Sigmoid colon (tissue), 7 donors: ENCODE measurements around the gene RBM15. TPM values are rescaled to one million over a fixed set of nuclear protein-coding genes. Genes with fewer than 3 reads are reported as not detected.
A peak's percentile ranks its signal among the peaks of the same experiment; 100 is the strongest.

Experiments
- DNase-seq: peaks from one replicate; pipeline ENCODE4 v3.0.0-alpha.2; 2019
- H3K27ac ChIP-seq, 4 donors: fragments of 200-600 bp; sonication (generic); one replicate each; pipeline ENCODE4 v1.5.1; 2016 to 2019; ENCODE audit warnings: mild to moderate bottlenecking in 1 of 4
- H3K27me3 ChIP-seq, 3 donors: fragments of 200-600 bp; sonication (generic); one replicate each; pipeline ENCODE4 v1.5.1; 2019; ENCODE audit warnings: mild to moderate bottlenecking in 1 of 3
- H3K36me3 ChIP-seq, 4 donors: fragments of 200-600 bp; sonication (generic); one replicate each; pipeline ENCODE4 v1.5.1; 2016 to 2019
- H3K4me1 ChIP-seq, 4 donors: fragments of 200-600 bp; sonication (generic); one replicate each; pipeline ENCODE4 v1.5.1; 2017 to 2019
- H3K4me3 ChIP-seq, 4 donors: fragments of 200-600 bp; sonication (generic); one replicate each; pipeline ENCODE4 v1.5.1; 2017 to 2019; ENCODE audit warnings: mild to moderate bottlenecking in 2 of 4, moderate library complexity in 1 of 4
- H3K9me3 ChIP-seq, 4 donors: fragments of 200-600 bp in 3 of 4; sonication (generic) in 3 of 4; one replicate each; pipeline versions ENCODE4 v1.5.1 to v1.6.1; 2013 to 2019
- CTCF ChIP-seq, 4 experiments: fragments of 450-650 bp in 3 of 4; fragments of 200-600 bp in 1 of 4; IDR thresholded peaks; one replicate each; pipeline ENCODE4 v1.5.1; 2016 to 2019; ENCODE audit warnings: antibody characterized with exemption in 4 of 4, mild to moderate bottlenecking in 3 of 4, moderate library complexity in 2 of 4
- EP300 ChIP-seq, 4 donors: sonication (generic); formaldehyde crosslinking; IDR thresholded peaks; one replicate each; pipeline ENCODE4 v1.6.1; 2017; ENCODE audit warnings: antibody characterized with exemption in 4 of 4
- POLR2A ChIP-seq, 2 donors: fragments of 450-650 bp; IDR thresholded peaks; one replicate each; pipeline ENCODE4 v1.6.1; 2016; ENCODE audit warnings: antibody characterized with exemption in 2 of 2, mild to moderate bottlenecking in 2 of 2, moderate library complexity in 2 of 2
- POLR2AphosphoS5 ChIP-seq, 4 donors: sonication (generic); formaldehyde crosslinking; IDR thresholded peaks; one replicate each; pipeline ENCODE4 v1.6.1; 2017; ENCODE audit warnings: antibody characterized with exemption in 4 of 4
- WGBS, 2 donors: extraction: QIAGEN DNeasy Blood & Tissue Kit; methylation state at CpG; one replicate each; pipeline ENCODE4 v1.1.7; 2013; 5-methylcytosine and 5-hydroxymethylcytosine counted together
- intact Hi-C: fragments of 100-400 bp; cut with DNase I; formaldehyde crosslinking; loops from one replicate; pipeline ENCODE4 v1.15.1; 2023
- polyA plus RNA-seq, 3 donors: library from polyadenylated mRNA; stranded (reverse); fragments of 200-250 nt; gene quantifications; one replicate each; pipeline ENCODE4 v1.2.3, GENCODE V29; 2013
- total RNA-seq, 4 donors: library from RNA; depleted of rRNA; stranded (reverse); fragments of >200 nt; gene quantifications; one replicate each; pipeline ENCODE4 v1.1.0, GENCODE V29; 2016
- donor health status: healthy with polysubstance abuse.
- donor health status: Bipolar disorder and iron deficiency.
- donor health status: healthy.

The RBM15 gene
- total and polyA plus RNA-seq, 7 donors: 1.8 to 32.1 (median 23.2) TPM

- 89 to 96% methylated on average over 1 of the region's 1 CpG for WGBS, 2 donors
- intact Hi-C loops: loop anchor here (5.0 kb wide), 1 partner anchor 43 kb away; no protein-coding TSS in a partner anchor
- Histone ChIP-seq H3K4me3 (no peak overlapping the region), H3K36me3 (peaks cover 0 to 18% (median 1%) of the 10 kb centered on the region in 4 donors), H3K27me3 (no peaks in the 10 kb centered on the region), H3K9me3 (no peaks in the 10 kb centered on the region), H3K4me1 (peaks cover 0 to 4% (median 0%) of the 10 kb centered on the region in 4 donors), H3K27ac (no peak overlapping the region)
- no peak for DNase-seq
- TF ChIP-seq CTCF (IDR thresholded peaks at IDR 0.05) (no peak), EP300 (IDR thresholded peaks at IDR 0.05) (no peak), POLR2AphosphoS5 (IDR thresholded peaks at IDR 0.05) (no peak), POLR2A (IDR thresholded peaks at IDR 0.05) (no peak)
Measured at GRCh38 chr1:110385369-110385768, 46.2 kb downstream of the RBM15 start.

- intact Hi-C loops: loop anchor here (5.0 kb wide), 1 partner anchor 45 kb away; no protein-coding TSS in a partner anchor
- Histone ChIP-seq H3K4me1 (peaks cover 0 to 4% (median 2%) of the 10 kb centered on the region in 4 donors), H3K27ac (no peak overlapping the region), H3K4me3 (no peak overlapping the region), H3K36me3 (peaks cover 0 to 8% (median 1%) of the 10 kb centered on the region in 4 donors), H3K9me3 (no peaks in the 10 kb centered on the region), H3K27me3 (no peaks in the 10 kb centered on the region)
- no peak for DNase-seq
- 92 to 95% methylated on average over 1 of the region's 1 CpG for WGBS, 2 donors
- TF ChIP-seq POLR2A (IDR thresholded peaks at IDR 0.05): no peak
- no peak for TF ChIP-seq EP300 (IDR thresholded peaks at IDR 0.05)
- TF ChIP-seq CTCF (IDR thresholded peaks at IDR 0.05): no peak
- no peak for TF ChIP-seq POLR2AphosphoS5 (IDR thresholded peaks at IDR 0.05)
Measured at GRCh38 chr1:110387048-110387754, 48.0 kb downstream of the RBM15 start.

- no peaks in the 10 kb centered on the region for H3K9me3 ChIP-seq
- intact Hi-C loops: no loop called here
- TF ChIP-seq POLR2AphosphoS5 (IDR thresholded peaks at IDR 0.05) (peak in 1 of 4 donors; percentile 18), EP300 (IDR thresholded peaks at IDR 0.05) (no peak)
- 81 to 89% methylated on average over 6 of the region's 6 CpGs for WGBS, 2 donors
- H3K27ac ChIP-seq: peak overlapping the region; percentile 65 to 75 (median 66)
- H3K4me1 ChIP-seq: peaks cover 0 to 4% (median 2%) of the 10 kb centered on the region in 4 donors
- H3K36me3 ChIP-seq: peaks cover 0 to under 1% (median 0%) of the 10 kb centered on the region in 4 donors
- peak overlapping the region; percentile 17 to 37 (median 30) for H3K4me3 ChIP-seq
- peak; percentile 83 for DNase-seq
- H3K27me3 ChIP-seq: no peaks in the 10 kb centered on the region
Measured at GRCh38 chr1:110390096-110390495, 50.9 kb downstream of the RBM15 start.

GRCh38 chr1:110390692-110391245 lies 51.6 kb downstream of the RBM15 start, which contains the start of gene SLC16A4:
Gene SLC16A4 (minus strand): TSS chr1:110391026. CDS start chr1:110389323, 1,703 bp downstream.
- WGBS, 2 donors: 50% methylated on average over 8 of the region's 8 CpGs
- intact Hi-C loops: no loop called here

More at GRCh38 chr1:110390692-110391245, 51.6 kb downstream of the RBM15 start, which contains the start of gene SLC16A4:
- DNase-seq: no peak
- Histone ChIP-seq H3K27ac (peak within 1 kb of the TSS; percentile 65 to 75 (median 66)), H3K27me3 (no peaks in the 10 kb centered on the region), H3K4me1 (peaks cover 0 to 4% (median 2%) of the 10 kb centered on the region in 4 donors), H3K9me3 (no peaks in the 10 kb centered on the region), H3K36me3 (peaks cover 0 to 5% (median 0%) of the 10 kb centered on the region in 4 donors), H3K4me3 (peak within 1 kb of the TSS; percentile 17 to 37 (median 30))
- TF ChIP-seq CTCF (IDR thresholded peaks at IDR 0.05): no peak
- TF ChIP-seq EP300 (IDR thresholded peaks at IDR 0.05): no peak
- no peak for TF ChIP-seq POLR2A (IDR thresholded peaks at IDR 0.05)
- peak in 2 of 4 donors; percentile 18 to 49 for TF ChIP-seq POLR2AphosphoS5 (IDR thresholded peaks at IDR 0.05)
